Rectal smooth muscle tissue (tissue), 1 donor: ENCODE results near the gene TAOK3.

Experiments
- H3K27ac ChIP-seq: one replicate; pipeline ENCODE4 v1.7.0; 2013; ENCODE audit warnings: low read depth, low read length, inconsistent platforms
- H3K27me3 ChIP-seq: one replicate; pipeline ENCODE4 v1.7.0; 2013; ENCODE audit warnings: low read length; ENCODE audit not compliant: control insufficient read depth, insufficient read depth
- H3K36me3 ChIP-seq: one replicate; pipeline ENCODE4 v1.7.0; 2013; ENCODE audit warnings: low read length; ENCODE audit not compliant: control insufficient read depth, insufficient read depth
- H3K4me1 ChIP-seq: one replicate; pipeline ENCODE4 v1.7.0; 2013; ENCODE audit warnings: low read length; ENCODE audit not compliant: control insufficient read depth, insufficient read depth
- H3K4me3 ChIP-seq: one replicate; pipeline ENCODE4 v1.7.0; 2013; ENCODE audit warnings: low read length
- H3K9ac ChIP-seq: one replicate; pipeline ENCODE4 v1.7.0; 2013; ENCODE audit warnings: low read length

TAOK3 gene

DNA sequence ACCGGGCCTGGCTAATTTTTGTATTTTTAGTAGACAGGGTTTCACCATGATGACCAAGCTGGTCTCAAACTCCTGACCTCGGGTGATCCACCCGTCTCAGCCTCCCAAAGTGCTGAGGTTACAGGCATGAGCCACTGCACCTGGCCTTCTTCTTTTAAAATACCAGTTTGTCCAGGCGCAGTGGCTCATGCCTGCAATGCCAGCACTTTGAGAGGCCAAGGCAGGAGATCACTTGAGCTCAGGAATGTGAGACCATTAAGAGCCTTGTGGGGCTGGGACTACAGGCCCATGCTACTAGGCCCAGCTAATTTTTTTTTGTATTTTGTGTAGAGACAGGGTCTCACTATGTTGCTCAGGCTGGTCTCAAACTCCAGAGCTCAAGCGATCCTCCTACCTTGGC, 244.8 kb downstream of the TAOK3 start:
- Histone ChIP-seq H3K36me3 (no peaks in the 10 kb centered on the region), H3K4me3 (no peak overlapping the region), H3K27ac (no peak overlapping the region), H3K9ac (no peak overlapping the region), H3K4me1 (no peaks in the 10 kb centered on the region), H3K27me3 (no peaks in the 10 kb centered on the region)

DNA sequence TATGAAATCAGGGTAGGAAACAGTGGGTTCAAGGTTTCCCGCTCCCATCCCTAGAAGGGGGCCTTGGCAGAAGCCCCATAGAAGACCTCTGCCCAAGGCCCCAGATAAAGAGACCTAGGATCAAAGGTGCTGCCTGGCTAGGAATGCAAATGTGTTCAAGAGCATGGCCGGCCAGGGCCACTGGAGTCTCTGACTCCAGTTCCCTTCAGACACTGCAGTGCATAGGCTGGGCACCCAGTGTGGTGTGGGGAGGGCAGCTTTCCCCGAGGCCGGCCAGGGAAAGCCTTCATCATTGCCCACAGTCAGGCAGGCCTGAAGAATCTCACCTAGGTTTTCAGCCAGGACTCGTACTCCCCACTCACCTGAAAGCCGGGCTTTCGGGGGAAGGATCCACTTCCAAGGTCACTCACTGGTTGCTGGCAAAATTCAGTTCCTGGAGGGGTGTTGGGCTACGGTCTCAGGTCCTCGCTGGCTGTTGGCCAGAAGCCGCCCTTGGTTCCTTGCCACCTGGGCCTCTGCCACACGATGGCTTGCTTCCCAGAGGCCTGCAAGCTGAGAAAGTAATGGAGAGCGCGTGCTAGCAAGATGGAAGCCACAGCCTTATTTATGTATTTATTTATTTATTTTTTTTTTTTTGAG, 246.5 kb downstream of the TAOK3 start:
- Histone ChIP-seq H3K27ac (no peak overlapping the region), H3K4me1 (no peaks in the 10 kb centered on the region), H3K9ac (no peak overlapping the region), H3K36me3 (no peaks in the 10 kb centered on the region), H3K4me3 (no peak overlapping the region), H3K27me3 (no peaks in the 10 kb centered on the region)

DNA sequence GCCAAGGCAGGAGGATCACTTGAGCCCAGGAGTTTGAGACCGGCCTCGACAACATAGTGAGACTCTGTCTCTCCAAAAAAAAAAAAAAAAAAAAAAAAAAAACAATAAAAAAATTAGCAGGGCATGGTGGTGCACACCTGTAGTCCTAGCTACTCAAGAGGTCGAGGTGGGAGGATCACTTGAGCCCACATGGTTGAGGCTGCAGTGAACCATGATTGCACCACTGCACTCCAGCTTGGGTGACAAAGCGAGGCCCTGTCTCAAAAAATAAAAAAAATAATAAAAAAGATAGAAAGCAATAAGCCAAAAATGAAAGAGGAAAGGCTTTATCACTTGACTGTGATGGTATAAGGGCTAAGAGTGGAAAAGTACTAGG, 247.0 kb downstream of the TAOK3 start:
- H3K4me1 ChIP-seq, result peaks cover 2% of the 10 kb centered on the region
- H3K36me3 ChIP-seq, result no peaks in the 10 kb centered on the region
- no peak overlapping the region for H3K4me3 ChIP-seq
- H3K9ac ChIP-seq, result no peak overlapping the region
- no peak overlapping the region for H3K27ac ChIP-seq
- no peaks in the 10 kb centered on the region for H3K27me3 ChIP-seq

DNA sequence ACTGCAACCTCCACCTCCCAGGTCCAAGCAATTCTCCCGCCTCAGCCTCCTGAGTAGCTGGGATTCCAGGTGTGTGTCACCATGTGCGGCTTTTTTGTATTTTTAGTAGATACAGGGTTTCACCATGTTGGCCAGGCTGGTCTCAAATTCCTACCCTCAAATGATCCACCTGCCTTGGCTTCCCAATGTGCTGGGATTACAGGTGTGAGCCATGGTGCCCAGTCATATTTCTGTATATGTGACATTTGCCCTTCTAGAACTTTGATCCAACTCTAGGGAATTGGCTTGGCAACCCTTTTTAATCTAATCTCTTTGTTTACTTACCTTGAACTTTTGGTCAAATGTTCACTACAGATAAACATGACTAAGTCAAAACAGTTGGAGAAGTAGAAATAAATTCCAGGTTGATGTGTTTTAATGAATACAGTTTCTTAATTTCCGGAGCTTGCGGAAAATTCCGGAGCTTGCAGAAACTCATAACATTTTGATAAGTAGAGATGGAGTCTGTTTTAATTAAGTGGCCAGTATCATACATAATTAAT, 248.3 kb downstream of the TAOK3 start:
- Histone ChIP-seq H3K9ac (no peak overlapping the region), H3K27ac (no peak overlapping the region)

DNA sequence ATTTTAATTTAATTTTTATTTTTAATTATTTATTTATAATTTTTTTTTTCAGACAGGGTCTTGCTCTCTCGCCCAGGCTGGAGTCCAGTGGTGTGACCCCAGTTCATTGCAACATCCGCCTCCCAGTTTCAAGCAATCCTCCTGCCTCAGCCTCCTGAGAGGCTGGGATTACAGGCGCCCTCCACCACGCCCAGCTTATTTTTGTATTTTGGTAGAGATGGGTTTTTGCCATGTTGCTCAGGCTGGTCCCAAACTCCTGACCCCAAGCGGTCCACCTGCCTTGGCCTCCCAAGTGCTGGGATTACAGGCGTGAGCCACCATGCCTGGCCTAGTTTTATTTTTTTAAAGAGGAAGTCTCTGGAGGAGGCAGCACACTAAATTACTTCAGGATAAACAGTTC, 250.4 kb downstream of the TAOK3 start:
- H3K27me3 ChIP-seq, result no peaks in the 10 kb centered on the region
- H3K4me3 ChIP-seq, result no peak overlapping the region
- H3K27ac ChIP-seq, result no peak overlapping the region
- peaks cover 2% of the 10 kb centered on the region for H3K4me1 ChIP-seq
- H3K9ac ChIP-seq, result no peak overlapping the region
- H3K36me3 ChIP-seq, result no peaks in the 10 kb centered on the region

More for the DNA sequence above, 248.3 kb downstream of the TAOK3 start:
- Histone ChIP-seq H3K27me3 (no peaks in the 10 kb centered on the region), H3K4me1 (peaks cover 2% of the 10 kb centered on the region), H3K4me3 (no peak overlapping the region), H3K36me3 (no peaks in the 10 kb centered on the region)

DNA sequence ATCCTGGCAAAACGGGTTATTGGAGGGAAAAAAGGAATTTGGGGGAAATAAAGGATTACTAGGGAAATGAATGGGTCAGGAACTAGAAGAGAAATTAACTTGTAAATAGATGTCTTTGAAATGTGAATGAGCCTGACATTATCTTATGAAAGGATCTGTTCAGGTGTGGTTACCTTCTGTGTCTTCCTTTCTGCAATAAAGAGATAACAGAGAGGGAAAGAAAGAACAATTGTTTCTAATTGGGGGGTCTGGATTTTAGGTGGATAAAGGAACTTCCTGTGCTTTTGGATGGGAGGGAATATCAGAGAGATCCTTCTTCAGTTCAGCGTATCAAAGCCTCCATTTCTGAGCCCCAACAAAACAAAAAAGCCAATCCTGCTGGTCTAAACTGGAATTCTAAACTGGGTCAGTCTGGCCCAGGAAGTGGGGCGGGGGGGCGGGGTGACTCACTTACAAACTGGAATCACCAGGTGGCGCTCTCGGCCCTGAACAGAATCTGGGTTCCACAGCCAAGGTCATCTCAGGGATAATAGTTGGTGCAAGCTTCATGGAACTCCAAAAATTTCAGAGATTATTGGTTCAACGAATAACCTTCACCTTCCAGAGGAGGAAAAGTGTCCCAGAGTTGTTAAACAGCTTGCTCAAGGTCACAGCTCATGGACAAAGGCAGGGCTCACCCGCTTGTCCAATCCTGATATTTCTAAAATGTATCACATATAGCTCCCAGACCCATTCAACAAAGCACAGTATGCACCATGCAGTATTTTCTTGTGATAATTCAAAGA, 251.9 kb downstream of the TAOK3 start:
- H3K27me3 ChIP-seq, result no peaks in the 10 kb centered on the region
- H3K36me3 ChIP-seq, result no peaks in the 10 kb centered on the region
- H3K4me1 ChIP-seq, result peaks cover 2% of the 10 kb centered on the region
- H3K9ac ChIP-seq, result no peak overlapping the region
- no peak overlapping the region for H3K27ac ChIP-seq
- no peak overlapping the region for H3K4me3 ChIP-seq

DNA sequence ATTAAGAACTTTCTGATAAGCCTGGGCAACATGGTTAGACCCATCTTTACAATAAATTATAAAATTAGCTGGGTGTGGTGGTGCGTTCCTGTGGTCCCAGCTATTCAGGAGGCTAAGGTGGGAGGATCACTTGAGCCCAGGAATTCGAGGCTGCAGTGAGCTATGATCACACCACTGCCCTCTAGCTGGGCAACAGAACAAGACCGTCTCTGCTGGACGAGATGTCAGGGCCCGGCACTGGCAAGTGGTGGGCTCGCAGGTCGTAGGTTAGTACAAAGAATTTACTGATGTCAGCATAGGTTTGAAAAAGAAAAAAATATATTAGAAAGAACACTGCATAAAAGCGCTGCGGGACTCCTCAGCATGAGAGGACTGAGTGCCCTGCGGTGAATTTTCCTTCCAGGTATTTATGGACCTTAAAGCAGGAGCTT, 253.2 kb downstream of the TAOK3 start:
- H3K36me3 ChIP-seq, result no peaks in the 10 kb centered on the region
- H3K27ac ChIP-seq, result no peak overlapping the region
- H3K4me3 ChIP-seq, result no peak overlapping the region
- H3K27me3 ChIP-seq, result no peaks in the 10 kb centered on the region
- peaks cover 2% of the 10 kb centered on the region for H3K4me1 ChIP-seq
- no peak overlapping the region for H3K9ac ChIP-seq

DNA sequence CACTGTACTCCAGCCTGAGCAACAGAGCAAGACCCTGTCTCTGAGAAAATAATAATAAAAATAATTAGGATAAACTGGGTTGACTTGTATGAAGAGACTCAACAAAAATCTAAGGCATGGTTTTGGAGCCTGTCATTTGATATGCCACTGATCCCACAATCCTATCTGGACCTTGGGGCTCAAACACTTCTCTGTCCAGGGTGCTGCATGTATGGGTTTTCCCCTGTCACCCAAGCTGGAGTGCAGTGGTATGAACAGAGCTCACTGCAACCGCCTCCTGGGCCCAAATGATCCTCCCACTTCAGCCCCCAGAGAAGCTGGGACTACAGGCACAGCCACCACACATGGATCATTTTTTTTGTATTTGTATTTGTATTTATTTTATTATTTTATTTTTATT, 263.6 kb downstream of the TAOK3 start:
- H3K4me1 ChIP-seq, result no peaks in the 10 kb centered on the region
- H3K9ac ChIP-seq, result no peak overlapping the region
- H3K27ac ChIP-seq, result no peak overlapping the region
- H3K36me3 ChIP-seq, result no peaks in the 10 kb centered on the region
- H3K4me3 ChIP-seq, result no peak overlapping the region
- no peaks in the 10 kb centered on the region for H3K27me3 ChIP-seq

DNA sequence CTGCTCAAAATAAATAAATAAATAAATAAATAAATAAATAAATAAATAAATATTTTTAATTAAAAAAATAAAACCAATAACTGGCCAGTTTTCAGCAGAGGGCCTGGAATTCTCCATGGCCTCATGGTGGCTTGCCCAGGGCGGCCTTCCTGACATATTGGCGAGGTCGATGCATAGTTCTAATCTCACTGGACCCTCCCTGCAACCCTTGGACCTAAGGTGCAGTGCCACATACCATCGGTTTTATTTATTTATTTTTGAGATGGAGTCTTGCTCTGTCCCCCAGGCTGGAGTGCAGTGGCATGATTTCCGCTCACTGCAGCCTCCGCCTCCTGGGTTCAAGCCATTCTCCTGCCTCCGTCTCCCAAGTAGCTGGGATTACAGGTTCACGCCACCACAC, 265.0 kb downstream of the TAOK3 start:
- H3K27me3 ChIP-seq, result no peaks in the 10 kb centered on the region
- no peak overlapping the region for H3K4me3 ChIP-seq
- no peaks in the 10 kb centered on the region for H3K36me3 ChIP-seq
- H3K9ac ChIP-seq, result no peak overlapping the region
- H3K27ac ChIP-seq, result no peak overlapping the region
- H3K4me1 ChIP-seq, result no peaks in the 10 kb centered on the region

DNA sequence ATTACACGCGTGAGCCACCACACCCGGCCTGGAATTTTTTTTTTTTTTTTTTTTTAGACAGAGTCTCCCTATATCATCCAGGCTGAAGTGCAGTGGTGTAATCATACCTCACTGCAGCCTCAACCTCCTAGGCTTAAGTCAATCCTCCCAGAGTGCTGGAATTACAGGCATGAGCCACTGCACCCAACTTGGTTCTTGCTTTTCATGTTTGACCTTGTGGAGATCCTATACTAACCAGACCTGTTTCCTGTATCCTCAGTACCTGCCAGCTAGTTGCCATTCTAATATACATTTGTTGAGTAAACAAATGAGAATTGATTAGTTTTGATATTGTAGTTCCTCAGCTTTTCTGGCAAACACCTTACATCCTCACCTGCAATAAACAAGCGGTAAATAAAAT, 265.7 kb downstream of the TAOK3 start:
- no peak overlapping the region for H3K27ac ChIP-seq
- H3K27me3 ChIP-seq, result no peaks in the 10 kb centered on the region
- H3K4me1 ChIP-seq, result no peaks in the 10 kb centered on the region
- H3K9ac ChIP-seq, result no peak overlapping the region
- H3K36me3 ChIP-seq, result no peaks in the 10 kb centered on the region
- H3K4me3 ChIP-seq, result no peak overlapping the region

DNA sequence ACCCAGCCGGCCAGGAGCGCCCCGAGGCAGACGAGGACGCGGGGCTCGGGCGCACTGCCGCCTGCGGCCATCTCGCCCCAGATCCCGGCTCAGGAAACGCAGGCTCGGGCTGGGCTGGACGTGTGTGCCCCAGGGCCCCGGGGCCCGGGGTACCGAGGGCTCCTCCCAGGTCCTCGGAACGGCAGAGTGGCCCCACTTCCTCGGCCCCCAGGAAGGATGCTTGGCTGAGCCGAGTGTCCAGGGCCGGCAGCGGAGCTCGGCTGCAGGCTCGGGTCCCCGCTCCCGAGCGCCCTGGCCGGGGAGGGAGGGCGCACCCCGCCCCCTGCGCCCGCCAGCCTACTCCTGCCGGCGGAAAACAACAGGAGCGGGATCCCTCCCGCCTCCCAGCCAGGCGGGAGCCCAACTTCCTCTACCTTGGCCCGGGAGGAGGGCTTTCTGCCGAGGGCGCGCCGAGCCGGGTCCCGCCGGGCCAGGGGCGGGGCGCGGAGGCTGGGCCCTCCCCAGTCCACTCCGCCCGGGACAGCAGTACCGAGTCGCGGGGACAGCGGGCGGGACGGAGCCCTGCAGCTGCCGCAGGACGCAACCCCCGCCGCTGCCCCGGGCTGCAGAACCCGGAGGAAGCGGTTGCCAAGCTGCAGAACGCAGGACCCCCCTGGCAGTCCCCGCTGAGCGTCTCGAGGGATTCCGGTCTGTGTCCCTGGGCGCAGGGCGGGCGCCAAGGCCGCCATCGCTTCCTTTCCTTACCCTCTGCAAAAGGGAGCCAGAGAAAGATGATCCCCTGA, 268.9 kb downstream of the TAOK3 start, which contains the start of gene VSIG10:
Gene VSIG10, minus strand, starts transcription at position 411 of the 782 bp plus-strand sequence. Its CDS starts 340 bp downstream, at position 71.
- peak within 1 kb of the TSS; percentile 66 for H3K27ac ChIP-seq
- H3K9ac ChIP-seq, result peak within 1 kb of the TSS; percentile 51
- no peaks in the 10 kb centered on the region for H3K36me3 ChIP-seq
- H3K4me3 ChIP-seq, result peak within 1 kb of the TSS; percentile 88
- H3K4me1 ChIP-seq, result no peaks in the 10 kb centered on the region
- no peaks in the 10 kb centered on the region for H3K27me3 ChIP-seq

DNA sequence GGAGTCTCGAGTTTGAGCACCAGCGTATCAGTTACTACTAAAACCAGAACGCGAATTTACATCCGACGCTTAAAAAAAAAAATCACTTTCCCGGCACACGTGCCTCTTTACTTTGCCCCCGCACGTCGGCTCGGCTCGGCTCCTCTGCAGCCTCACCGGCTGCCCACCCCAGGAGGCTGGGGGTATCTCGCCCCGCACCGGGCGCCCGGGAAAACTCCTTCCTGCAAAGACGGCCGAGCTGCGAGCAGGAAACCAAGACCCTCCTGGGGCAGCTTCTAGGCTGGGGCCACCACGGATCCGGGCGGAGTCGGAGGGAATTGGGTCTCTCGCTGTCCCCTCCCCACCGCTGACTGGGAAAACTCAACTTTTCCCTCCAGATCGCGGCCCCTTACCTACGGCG, 269.5 kb downstream of the TAOK3 start:
- no peaks in the 10 kb centered on the region for H3K36me3 ChIP-seq
- H3K9ac ChIP-seq, result peak overlapping the region; percentile 1
- H3K27me3 ChIP-seq, result no peaks in the 10 kb centered on the region
- H3K27ac ChIP-seq, result peak overlapping the region; percentile 66
- H3K4me1 ChIP-seq, result no peaks in the 10 kb centered on the region
- peak overlapping the region; percentile 88 for H3K4me3 ChIP-seq
